DND-41 (cell line): Measurements from ENCODE around the gene KIF13A.

Source experiments
- EZH2 ChIP-seq: IDR thresholded peaks from 3 replicates; pipeline ENCODE4 v1.6.1; 2012; ENCODE audit warnings: borderline replicate concordance, low read depth, mild to moderate bottlenecking, moderate library complexity, low read length, inconsistent platforms; ENCODE audit not compliant: severe bottlenecking
- TF ChIP-seq, protein P1 (sequence below): IDR thresholded peaks from 2 replicates; pipeline ENCODE4 v1.5.1; 2012; ENCODE audit warnings: borderline replicate concordance, low read length, moderate library complexity, mild to moderate bottlenecking; ENCODE audit not compliant: poor library complexity, severe bottlenecking; ENCODE audit errors: extremely low read depth

DNA sequence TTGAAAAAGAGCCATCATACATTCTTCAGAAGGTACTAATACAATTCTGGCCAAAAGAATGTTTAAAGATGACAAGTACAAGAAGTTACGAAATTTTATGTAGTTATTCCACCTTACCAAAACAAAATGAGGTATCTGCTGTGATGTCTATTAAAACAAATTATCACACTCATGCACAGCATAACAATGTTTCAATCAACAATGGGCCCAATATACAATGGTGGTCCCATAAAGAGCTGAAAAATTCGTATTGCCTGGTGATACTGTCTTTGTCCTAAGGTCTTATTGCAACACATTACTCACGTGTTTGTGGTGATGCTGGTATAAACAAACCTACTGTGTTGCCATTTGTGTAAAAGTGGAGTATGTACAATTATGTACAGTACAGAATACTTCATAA, 277.1 kb downstream of the KIF13A start:
- TF ChIP-seq EZH2, result no peak
- TF ChIP-seq, protein P1, sequence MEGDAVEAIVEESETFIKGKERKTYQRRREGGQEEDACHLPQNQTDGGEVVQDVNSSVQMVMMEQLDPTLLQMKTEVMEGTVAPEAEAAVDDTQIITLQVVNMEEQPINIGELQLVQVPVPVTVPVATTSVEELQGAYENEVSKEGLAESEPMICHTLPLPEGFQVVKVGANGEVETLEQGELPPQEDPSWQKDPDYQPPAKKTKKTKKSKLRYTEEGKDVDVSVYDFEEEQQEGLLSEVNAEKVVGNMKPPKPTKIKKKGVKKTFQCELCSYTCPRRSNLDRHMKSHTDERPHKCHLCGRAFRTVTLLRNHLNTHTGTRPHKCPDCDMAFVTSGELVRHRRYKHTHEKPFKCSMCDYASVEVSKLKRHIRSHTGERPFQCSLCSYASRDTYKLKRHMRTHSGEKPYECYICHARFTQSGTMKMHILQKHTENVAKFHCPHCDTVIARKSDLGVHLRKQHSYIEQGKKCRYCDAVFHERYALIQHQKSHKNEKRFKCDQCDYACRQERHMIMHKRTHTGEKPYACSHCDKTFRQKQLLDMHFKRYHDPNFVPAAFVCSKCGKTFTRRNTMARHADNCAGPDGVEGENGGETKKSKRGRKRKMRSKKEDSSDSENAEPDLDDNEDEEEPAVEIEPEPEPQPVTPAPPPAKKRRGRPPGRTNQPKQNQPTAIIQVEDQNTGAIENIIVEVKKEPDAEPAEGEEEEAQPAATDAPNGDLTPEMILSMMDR, result no peak
